Ascending aorta (tissue), 2 donors: Measurements from ENCODE around the gene LRRC45. TPM values are rescaled to one million over a fixed set of nuclear protein-coding genes. Genes with fewer than 3 reads are reported as not detected.

Experiments used
- DNase-seq, 2 donors: peaks; one replicate each; pipeline ENCODE4 v3.0.0-alpha.2; 2019; ENCODE audit warnings: low spot score in 2 of 2
- H3K27ac ChIP-seq, 2 donors: fragments of 200-600 bp; sonication (generic); one replicate each; pipeline ENCODE4 v1.5.1; 2016 to 2017; ENCODE audit warnings: mild to moderate bottlenecking in 1 of 2
- H3K27me3 ChIP-seq: fragments of 200-600 bp; sonication (generic); one replicate; pipeline ENCODE4 v1.5.1; 2017
- H3K36me3 ChIP-seq, 2 donors: fragments of 200-600 bp; sonication (generic); one replicate each; pipeline ENCODE4 v1.5.1; 2016
- H3K4me1 ChIP-seq, 2 donors: fragments of 200-600 bp; sonication (generic); one replicate each; pipeline ENCODE4 v1.5.1; 2016 to 2017; ENCODE audit warnings: mild to moderate bottlenecking in 1 of 2
- H3K4me3 ChIP-seq, 2 donors: fragments of 200-600 bp; sonication (generic); one replicate each; pipeline ENCODE4 v1.5.1; 2016 to 2017; ENCODE audit warnings: mild to moderate bottlenecking in 1 of 2
- H3K9me3 ChIP-seq, 2 donors: fragments of 200-600 bp; sonication (generic); one replicate each; pipeline ENCODE4 v1.5.1; 2016
- CTCF ChIP-seq, 3 experiments: fragments of 200-600 bp in 2 of 3; fragments of 450-650 bp in 1 of 3; sonication (generic) in 2 of 3; IDR thresholded peaks; one replicate each; pipeline ENCODE4 v1.5.1; 2016 to 2019; ENCODE audit warnings: antibody characterized with exemption in 3 of 3, mild to moderate bottlenecking in 1 of 3, moderate library complexity in 1 of 3
- intact Hi-C: fragments of 100-400 bp; cut with DNase I; formaldehyde crosslinking; loops from one replicate; pipeline ENCODE4 v1.15.1; 2023
- total RNA-seq: library from RNA; depleted of rRNA; stranded (reverse); fragments of >200 nt; gene quantifications from one replicate; pipeline ENCODE4 v1.1.0, GENCODE V29; 2016

LRRC45 gene
- total RNA-seq, 1 donor from 2014 or later = 2.0 TPM

GRCh38 chr17:81999976-82000802, 22.9 kb upstream of the LRRC45 start:
- DNase-seq = no peak
- TF ChIP-seq CTCF (IDR thresholded peaks at IDR 0.05) = no peak
- intact Hi-C loops = no loop called here
- Histone ChIP-seq H3K4me1 (peaks cover 12 to 26% of the 10 kb centered on the region in 2 donors), H3K4me3 (no peak overlapping the region), H3K27ac (no peak overlapping the region), H3K27me3 (no peaks in the 10 kb centered on the region), H3K36me3 (peaks cover 13% of the 10 kb centered on the region in 2 donors), H3K9me3 (no peaks in the 10 kb centered on the region)

- no peak for DNase-seq
These were observed 22.1 kb upstream of the LRRC45 start for GRCh38 chr17:82000803-82001570.

GRCh38 chr17:82001571-82002056, 21.5 kb upstream of the LRRC45 start:
- Histone ChIP-seq H3K27me3 (no peaks in the 10 kb centered on the region), H3K27ac (no peak overlapping the region), H3K4me3 (no peak overlapping the region), H3K9me3 (no peaks in the 10 kb centered on the region), H3K4me1 (peaks cover 13 to 34% of the 10 kb centered on the region in 2 donors), H3K36me3 (peaks cover 7% of the 10 kb centered on the region in 2 donors)
- intact Hi-C loops = no loop called here
- no peak for DNase-seq
- TF ChIP-seq CTCF (IDR thresholded peaks at IDR 0.05) = no peak

More at GRCh38 chr17:82000803-82001570, 22.1 kb upstream of the LRRC45 start:
- Histone ChIP-seq H3K4me3 (no peak overlapping the region), H3K27ac (no peak overlapping the region), H3K4me1 (peaks cover 12 to 31% of the 10 kb centered on the region in 2 donors), H3K36me3 (peaks cover 9 to 13% of the 10 kb centered on the region in 2 donors), H3K27me3 (no peaks in the 10 kb centered on the region), H3K9me3 (no peaks in the 10 kb centered on the region)
- intact Hi-C loops = no loop called here
- TF ChIP-seq CTCF (IDR thresholded peaks at IDR 0.05) = no peak

GRCh38 chr17:82003411-82004381, 19.4 kb upstream of the LRRC45 start:
- H3K36me3 ChIP-seq = no peaks in the 10 kb centered on the region
- intact Hi-C loops = loop anchor here (1.0 kb wide), 2 partner anchors 19 to 26 kb away; partner anchors contain the start of genes ASPSCR1 and CENPX
- TF ChIP-seq CTCF (IDR thresholded peaks at IDR 0.05) = no peak
- peaks cover 19 to 46% of the 10 kb centered on the region in 2 donors for H3K4me1 ChIP-seq
- peak overlapping the region; percentile 76 to 85 for H3K27ac ChIP-seq
- DNase-seq = peak; percentile 75 to 97
- peak overlapping the region in 1 of 2 donors; percentile 42 for H3K4me3 ChIP-seq
- no peaks in the 10 kb centered on the region for H3K27me3 ChIP-seq
- no peaks in the 10 kb centered on the region for H3K9me3 ChIP-seq
